Dermis blood vessel endothelial cell (primary cell): Measurements from ENCODE around the gene CIC. TPM values are rescaled to one million over a fixed set of nuclear protein-coding genes. Genes with fewer than 3 reads are reported as not detected.

ENCODE experiments used
- DNase-seq: peaks from one replicate; pipeline ENCODE4 v3.0.0; 2010
- total RNA-seq: library from RNA; depleted of rRNA; stranded (reverse); fragments of >200 nt; gene quantifications from 2 replicates; pipeline ENCODE4 v1.2.3, GENCODE V29; 2014

Gene CIC
- total RNA-seq, 1 donor from 2014 or later: 20.6 TPM

DNA sequence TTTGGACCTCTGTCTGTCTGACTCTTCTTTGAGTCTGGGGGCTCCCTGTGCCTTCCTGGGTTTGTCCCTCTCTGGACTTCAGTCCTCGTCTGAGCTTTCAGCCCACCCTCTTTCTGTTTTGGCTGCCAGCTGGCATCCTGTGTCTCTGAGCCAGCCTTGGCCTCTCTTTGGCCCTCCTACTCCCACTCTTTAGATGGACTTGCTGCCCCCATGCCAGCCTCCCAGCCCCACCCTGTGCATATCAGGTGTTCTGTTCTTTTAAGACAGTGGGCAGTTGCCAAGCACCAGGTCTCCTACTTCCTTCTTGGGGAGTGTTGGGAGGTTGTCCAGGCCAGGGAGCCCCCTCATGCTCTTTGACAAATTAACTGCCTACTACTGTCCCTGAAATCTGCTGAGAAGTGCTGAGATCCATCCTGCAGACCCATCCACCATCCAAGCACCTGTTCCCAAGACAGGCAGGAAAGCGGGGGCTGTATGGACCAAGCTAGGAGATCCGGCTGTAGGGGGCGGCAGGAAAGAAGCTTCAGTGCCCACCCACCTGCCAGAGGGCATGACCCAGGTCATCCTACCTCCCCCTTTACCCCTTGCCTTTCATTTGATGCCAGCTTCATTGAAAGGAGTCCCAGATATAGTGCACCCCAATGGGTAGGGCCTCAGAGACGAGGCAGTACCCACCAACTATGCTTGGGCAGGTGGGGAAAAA is 9.6 kb downstream of the CIC start:
- DNase-seq: no peak

DNA sequence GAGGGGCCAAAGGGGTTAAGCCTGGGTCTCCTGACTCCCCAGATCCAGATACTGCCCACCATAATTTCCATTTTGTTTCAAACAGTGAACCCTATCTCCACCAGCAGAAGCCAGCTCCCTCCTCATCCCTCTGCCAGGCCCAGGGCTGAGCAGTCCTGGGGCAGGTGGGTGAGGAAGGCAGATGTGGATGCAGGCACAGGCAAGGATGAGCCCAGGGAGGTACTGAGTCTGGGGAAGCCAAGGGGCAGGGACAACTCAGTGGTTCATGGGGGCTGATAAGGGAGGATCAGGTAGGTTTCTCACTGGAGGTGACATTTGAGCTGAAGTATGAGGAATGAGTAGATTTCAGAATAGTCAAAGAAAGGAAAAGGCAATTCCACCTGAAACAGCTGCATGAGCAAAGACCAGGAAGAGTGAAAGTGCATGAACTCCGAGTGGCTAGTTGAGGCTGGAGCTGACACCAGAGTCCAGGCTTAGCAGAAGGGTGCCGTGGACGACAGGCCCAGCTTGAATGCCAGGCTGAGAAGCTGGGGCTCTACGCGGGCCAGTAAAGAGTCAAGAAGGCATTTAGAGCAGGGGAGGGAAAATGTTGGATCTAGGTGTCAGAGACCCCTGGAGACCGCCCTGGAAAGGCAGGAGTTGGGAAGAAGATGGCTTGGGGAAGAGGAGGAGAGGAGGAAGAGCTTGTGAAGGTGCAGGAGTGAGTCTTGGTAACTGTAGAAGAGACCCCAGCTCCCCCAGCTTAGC is 10.3 kb downstream of the CIC start:
- no peak for DNase-seq

DNA sequence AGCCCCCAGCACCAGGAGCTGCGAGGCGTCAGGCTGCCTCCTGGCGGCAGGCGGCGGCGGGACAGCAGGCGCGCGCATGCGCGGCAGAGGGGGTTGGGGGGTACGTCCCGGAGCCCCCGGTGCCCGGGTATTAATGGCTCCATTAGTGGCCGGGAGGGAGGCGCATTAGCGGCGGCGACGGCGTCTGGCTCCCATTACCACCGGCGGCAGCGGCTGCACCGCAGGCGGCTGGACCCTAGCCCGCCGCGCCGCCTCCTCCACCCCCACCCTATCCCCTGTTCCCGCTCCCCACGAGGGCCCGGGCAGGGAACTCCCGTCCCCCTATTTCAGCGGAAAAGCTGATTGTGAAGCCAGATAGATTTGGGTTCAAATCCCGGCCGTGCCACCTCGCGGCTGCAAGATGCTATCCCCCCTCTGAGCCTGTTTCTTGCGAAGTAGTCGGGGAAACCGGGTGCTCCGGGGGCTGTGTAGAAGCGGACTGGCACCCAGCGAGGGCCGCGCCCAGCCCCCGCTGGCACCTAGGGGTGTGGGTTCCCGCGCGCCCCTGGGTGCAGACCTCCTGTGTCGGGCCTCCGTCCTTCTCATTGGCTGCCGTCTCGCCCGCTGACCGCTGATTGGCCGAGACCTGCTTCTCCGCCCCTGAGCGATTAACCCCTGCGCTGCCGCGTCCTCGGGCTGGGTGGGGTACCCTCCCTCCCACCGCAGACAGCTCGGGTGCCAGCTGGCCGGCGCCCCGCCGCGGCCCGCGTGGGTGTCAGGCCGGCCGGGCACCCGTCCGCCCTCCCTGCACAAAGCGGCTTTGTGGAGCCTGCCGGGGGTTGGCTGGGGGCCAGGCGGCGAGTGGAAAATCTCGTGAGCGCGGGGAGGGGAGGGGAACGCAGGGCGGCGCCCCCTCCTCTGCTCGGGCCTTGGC is 11.1 kb downstream of the CIC start:
- peak; percentile 91 for DNase-seq

DNA sequence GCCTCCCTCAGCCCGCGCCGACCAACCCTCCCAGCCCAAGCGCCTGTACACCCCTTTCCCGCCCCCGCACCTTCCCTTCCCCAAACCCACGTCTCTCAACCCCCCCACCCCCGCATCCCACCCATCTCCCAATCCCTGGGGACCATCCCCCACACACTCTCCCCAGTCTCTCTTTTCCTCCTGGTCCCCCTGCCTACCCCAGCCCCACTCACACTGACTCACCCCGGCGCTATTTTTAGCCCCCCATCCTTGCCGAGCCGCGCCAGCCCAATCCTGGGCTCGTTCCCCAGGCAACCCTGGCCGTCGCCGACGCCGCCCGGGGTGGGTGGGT is 11.7 kb downstream of the CIC start:
- no peak for DNase-seq

DNA sequence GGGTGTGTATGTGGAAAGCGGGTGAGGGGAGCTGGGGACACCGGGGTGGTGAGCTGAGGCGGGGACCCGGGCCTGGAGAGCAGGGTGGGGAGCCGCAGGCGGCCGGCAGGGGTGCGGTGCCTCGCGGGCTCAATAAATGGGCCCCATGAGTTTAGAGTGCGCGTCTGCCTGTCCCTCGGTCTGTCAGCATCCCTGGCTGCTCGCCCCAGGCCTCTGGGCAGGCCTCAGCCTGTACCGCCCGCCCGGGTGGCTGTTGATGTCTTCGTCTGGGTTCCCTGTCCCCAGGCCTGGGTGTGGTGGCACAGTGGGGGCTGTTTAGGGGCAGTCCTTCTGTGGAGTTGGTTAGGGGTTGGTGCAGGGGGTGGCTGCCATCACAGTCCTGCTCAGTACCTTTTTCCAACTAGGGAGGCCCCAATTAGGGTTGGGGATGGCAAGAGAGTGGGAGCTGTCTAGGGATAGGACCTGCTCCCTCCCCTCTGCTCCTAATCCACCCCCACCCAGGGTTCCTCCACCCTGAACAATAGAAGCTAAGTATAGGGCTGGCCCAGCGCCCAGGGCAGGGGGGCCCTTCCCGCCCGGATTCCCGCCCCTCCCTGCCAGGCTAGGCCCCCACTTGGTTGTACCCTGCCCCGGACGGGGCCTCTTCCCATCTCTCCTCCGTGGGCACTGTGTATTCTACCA is 12.2 kb downstream of the CIC start:
- DNase-seq: peak; percentile 75

DNA sequence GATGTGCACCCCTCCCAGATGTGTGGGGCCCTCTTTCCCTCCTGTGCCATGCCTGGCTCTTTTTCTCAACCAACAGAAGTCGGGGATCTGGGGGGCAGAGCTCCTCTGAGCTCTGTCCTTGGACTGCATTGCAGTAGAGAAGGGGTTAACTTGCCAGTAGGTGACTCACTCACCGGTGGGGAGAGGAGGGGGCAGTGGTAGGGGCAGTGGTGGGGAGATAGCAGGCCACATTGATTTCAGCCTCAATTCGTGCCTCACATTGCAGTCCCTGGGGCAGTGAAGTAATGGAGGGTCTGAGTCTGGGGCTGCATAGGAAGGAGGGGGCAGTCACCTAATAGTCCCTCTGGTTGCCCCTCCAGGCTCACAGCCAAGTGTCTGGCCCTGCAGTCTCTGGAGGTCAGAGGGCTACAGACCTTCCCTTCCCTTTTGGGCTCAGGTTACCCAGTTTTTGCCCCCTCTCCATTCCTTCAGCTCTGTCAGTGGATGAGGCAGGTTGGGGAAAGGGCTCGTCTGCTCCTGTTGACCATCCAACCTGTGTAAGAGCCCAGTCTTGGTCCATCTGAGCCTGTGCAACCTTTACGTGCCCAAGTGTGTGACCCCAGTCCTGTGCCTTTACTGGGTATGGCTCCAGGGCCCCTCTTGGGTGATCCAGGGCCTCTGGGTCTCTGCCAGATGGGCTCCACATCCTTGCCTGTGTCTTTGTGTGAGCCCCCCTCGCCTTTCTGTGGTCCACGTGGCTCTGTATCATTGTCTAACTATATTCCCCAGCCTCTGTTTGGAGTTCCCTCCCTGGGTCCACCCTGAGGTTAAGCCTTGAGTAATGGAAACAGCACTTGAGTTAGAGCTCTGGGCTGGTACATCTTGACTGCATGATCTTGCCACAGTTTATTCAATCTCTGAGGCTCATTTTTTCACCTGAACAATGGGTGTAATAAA is 13.0 kb downstream of the CIC start:
- DNase-seq: peak; percentile 66

DNA sequence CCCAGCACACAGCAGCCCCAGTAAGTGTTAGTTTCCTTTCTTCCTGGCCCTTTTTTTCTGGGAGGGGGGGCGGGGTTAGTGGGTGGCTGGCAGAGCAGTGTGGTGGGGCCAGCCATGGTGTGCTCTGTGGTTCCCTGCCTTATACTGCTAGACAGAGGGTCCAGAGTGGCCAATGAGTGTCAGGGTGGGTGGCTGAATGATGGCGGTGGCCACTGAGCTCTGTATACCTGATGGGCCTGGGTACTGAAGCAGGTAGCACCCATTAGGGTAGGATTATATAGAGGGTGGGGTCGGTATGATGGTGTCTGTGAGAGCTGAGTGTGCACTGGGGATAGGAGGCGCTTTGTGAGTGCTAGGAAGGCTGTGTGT is 13.8 kb downstream of the CIC start:
- DNase-seq: no peak

DNA sequence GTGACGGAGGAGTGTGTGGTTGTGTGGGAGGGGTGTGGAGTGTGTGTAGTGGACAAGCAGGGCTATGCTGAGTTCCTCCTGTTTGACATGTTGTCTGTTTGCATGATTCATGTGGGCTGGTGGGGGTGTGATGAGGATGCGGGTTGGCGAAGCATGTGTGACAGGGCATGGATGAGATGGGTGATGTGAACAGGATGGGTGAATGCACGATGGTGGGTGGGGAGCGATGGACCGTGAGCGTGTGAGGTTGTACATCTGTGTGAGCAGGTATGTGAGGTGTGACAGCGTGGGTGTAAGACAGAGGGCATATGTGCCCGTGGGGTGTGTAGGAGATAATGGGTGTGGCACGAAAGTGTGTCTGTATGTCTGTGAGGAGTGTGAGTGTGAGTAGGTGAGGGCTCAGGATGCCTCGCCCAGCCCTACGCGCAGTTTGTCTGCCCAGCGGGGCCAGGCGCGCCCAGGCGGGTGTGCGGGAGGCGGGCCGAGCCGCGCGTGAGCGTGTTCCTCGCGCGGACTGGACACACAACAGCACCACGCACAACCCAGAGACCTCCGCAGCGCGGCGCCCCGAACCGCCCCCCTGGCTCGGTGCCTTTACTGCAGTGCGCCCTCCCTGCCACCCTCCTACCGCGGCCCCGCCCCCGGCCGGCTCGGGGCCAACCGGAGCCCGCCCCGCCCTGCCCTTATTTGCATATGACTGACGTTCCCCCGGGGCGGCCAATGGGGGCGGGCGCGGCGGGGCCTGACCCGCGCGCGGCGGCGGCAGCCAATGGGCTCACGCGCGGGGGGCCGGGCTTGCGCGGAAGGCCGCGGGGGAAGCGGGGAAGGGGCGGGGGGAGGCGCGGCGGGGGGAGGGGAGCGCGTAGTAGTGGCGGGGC is 14.4 kb downstream of the CIC start:
- DNase-seq: peak; percentile 95

DNA sequence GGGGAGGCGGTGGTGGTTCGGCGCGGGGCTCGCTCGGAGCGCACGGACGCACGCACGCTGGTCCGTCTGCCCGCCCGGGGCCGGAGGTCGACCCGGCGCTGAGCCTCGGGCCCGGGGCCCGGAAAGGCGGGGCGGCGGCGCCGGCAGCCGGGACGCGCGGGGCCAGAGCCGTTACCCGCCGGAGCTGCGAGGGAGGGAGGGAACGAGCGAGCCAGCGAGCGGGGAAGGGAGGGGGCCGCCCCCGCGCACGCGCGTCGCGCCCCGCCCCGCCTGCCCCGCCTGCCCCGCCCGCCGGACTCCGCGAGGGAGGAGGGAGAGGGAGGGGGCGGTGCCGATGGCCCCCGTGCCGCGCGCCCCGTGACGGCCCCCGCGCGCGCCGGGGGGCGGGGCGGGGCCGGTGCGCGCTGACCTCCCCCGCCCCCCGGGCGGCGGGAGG is 15.0 kb downstream of the CIC start:
- DNase-seq: peak; percentile 78

DNA sequence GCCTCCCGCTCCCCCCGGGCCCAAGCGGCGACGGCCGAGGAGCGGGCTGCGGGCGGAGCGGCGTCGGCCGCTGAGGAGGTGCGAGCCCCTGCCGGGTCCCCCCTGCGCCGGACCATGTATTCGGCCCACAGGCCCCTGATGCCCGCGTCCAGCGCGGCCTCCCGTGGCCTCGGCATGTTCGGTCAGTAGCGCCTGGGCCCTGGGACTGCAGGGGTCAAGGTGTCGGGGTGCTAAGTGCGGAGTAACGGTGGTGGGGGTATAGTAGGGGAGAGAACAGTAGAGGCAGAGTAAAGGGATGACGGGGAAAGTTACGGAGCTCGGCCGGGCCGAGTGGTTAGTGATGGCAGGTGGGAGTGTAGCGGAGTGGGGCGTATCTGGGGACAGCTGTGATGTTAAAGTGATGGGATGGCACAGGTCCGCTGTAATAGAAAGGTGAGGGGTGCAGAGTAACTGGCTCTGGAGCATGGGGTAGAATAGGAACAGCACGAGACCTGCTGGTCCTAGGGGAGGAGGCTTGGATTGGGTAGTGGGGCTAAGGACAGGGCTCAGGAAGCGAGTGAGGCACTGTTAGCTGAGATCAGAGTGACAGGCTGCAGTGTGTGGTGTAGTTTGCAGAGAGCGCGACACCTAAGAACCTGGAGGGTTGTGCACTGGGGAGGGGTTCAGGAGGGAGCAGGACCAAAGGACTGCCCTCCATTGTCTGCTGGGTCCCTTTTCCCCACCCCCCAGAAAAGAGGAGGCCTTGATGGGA is 15.7 kb downstream of the CIC start:
- DNase-seq: peak; percentile 30

DNA sequence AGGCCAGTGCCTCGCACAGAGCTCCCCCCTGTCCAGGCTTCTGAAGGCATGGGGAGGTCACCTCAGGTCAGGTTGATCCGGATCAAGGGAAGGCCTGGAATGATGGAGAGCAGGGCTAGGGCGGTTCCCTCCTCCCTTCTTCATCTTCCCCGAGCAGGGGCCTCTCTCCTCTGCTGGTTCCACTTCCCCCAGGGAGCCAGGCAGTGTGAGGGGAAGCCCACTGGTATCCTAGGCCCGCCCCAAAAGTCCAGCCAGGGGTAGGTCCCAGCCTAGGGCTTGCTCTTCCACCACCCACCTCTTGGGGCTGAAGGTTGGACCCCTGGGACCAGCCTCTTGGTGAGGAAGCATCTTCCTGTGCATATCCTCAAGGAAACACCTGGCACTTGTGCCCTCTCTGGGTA is 16.5 kb downstream of the CIC start:
- DNase-seq: peak; percentile 62

DNA sequence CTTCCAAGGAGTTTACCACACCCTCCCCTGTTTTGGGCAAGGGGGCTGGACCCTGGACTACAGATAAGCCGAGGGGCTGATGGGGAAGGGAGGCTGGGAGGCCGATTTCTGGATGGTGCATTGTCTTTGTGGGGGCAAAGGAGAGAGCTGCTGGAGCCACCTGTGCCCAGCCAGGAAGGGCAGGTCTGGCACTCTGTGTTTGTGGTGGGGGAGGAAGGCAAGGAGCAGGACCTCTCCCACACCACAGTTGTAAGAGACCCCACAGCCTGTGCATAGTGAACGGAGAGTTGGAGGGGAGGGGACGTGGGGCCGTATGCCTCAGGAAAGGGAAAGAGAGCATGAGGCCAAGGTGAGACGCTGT is 16.9 kb downstream of the CIC start:
- DNase-seq: no peak

DNA sequence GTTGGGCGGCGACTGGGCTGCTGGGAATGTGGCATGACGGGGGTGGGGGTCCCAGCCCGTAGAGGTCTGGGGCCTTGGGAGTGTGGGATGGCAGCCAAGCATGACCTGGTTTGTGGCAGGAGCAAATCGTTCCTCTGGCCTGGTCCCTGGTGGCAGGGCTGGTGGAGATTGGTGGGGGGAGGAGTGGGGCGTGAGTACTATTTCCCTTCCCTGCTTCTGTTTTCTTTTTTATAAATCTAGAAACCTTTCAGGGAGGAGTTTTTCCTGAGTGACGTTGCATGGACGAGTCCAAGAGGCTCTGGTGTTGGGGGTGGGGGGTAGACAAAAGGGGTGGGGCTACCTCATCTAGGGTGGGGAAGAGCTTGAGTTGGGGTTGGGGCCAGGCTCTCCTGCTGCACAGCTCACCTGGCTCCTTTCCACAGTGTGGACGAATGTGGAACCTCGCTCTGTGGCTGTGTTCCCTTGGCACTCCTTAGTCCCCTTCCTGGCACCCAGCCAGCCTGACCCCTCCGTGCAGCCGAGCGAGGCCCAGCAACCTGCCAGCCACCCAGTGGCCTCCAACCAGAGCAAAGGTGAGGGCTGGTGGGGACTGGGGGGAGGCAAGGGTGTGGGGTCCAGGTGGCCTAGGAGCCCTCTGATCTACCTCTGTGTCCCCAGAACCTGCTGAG is 17.4 kb downstream of the CIC start:
- DNase-seq: peak; percentile 72

DNA sequence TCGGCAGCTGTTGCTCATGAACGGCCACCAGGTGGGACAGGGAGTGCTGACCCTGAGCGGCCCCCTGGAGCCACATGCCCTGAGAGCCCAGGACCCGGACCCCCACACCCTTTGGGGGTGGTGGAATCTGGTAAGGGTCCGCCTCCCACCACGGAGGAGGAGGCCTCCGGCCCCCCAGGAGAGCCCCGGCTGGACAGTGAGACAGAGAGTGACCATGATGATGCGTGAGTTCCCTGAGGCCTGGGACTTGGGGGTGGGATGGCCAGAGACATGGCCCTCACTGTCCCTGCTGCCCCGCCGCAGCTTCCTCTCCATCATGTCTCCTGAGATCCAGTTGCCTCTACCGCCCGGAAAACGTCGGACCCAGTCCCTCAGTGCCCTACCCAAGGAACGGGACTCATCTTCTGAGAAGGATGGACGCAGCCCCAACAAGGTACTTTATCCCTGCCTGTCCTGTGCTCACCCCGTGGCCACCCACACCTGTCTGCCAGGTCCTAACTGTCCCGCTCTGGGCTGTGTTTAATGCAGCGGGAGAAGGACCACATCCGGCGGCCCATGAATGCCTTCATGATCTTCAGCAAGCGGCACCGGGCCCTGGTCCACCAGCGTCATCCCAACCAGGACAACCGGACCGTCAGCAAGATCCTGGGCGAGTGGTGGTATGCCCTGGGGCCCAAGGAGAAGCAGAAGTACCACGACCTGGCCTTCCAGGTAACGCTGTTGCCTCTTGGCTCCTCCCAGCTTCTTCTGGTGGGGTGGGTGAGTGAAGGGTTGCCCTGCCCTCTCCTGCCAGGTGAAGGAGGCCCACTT is 18.2 kb downstream of the CIC start:
- no peak for DNase-seq

DNA sequence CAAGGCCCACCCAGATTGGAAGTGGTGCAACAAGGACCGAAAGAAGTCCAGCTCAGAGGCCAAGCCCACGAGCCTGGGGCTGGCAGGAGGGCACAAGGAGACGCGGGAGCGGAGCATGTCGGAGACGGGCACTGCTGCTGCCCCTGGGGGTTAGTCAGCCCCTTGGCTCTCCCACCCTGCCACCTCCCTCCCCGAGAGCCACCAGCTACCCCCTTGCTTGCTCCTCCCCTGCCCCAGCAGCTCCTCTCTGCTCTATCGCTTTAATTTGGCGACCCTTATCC is 18.7 kb downstream of the CIC start:
- no peak for DNase-seq

DNA sequence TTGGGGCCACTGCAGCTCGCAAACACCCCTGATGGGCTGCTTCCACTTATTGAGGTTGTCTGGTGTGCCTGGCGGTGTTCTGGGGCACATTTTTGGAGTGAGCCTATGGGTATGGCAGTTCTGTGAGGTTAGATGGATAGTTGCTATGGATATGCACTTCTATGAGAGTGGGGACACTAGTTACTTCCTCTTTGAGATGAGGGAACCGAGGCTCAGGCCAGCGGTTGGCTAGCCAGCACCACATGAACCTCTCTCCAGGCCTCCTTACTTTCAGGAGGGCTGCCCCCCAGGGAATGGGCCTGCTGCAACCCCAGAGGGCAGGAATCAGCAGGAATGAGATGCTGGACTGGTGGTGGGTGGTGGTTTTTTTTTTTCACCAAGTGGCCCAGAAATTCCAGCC is 19.3 kb downstream of the CIC start:
- no peak for DNase-seq

DNA sequence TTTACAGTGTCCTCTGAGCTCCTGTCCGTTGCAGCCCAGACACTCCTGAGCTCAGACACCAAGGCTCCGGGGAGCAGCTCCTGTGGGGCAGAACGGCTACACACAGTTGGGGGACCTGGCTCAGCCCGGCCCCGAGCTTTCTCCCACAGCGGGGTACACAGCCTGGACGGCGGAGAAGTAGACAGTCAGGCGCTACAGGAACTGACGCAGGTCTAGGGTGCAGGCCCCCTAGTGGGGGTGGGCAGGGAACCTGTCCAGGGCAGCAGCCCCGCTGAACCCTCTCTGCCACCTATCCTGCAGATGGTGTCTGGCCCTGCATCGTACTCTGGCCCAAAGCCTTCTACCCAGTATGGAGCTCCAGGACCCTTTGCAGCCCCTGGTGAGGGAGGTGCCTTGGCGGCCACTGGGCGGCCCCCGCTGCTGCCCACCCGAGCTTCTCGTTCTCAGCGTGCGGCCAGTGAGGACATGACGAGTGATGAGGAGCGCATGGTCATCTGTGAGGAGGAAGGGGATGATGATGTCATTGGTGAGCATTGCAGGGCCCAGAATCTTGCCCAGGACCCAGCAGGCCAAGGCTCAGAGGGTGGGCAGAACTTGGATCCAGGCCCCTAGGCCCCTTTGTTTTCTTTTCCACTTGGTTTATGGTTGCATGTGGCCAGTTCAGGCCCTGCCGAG is 20.0 kb downstream of the CIC start:
- no peak for DNase-seq

DNA sequence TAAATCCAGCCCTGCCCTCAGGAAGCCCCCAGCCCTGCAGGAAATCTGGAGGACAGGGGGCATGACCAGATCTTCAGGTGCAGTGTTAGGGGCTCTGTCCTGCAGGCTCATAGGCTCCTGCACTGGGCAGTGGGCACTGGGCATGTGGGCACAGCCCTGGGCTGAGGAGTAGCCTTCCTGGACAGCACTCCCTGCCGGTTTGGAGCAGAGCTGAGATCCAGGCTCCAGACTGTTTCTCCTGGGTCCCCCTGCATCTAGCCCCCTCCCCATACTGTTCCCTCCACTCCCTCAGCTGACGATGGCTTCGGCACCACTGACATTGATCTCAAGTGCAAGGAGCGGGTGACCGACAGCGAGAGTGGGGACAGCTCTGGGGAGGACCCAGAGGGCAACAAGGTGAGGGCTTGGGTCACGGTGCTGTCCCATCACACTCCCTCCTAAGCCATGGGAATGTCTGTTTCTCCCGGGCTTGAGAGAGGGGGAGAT is 20.5 kb downstream of the CIC start:
- no peak for DNase-seq
